ENCODE measurements around the gene PHOSPHO2.

GRCh38 chr2:169714699-169715098 is 20.4 kb downstream of the PHOSPHO2 start:
- TF ChIP-seq CTCF (IDR thresholded peaks at IDR 0.05) (no peak), EP300 (IDR thresholded peaks at IDR 0.05) (no peak)

All from tibial nerve (tissue), 4 donors.